Keratinocyte (primary cell): Measurements from ENCODE around the gene DLG5. TPM values are rescaled to one million over a fixed set of nuclear protein-coding genes. Genes with fewer than 3 reads are reported as not detected.

Source experiments
- DNase-seq: peaks from one replicate; pipeline ENCODE4 v3.0.0-alpha.2; 2011; ENCODE audit warnings: low read depth, missing footprints, low spot score
- FAIRE-seq: peaks from 2 replicates; lab custom pipeline; 2011; peaks lifted over from hg19 to GRCh38; lab: Jason Lieb, UNC
- H2AFZ ChIP-seq: 2 replicates; pipeline ENCODE4 v1.6.0; 2012; ENCODE audit warnings: low read length, control low read depth, inconsistent platforms; ENCODE audit not compliant: control insufficient read depth
- H3K27ac ChIP-seq: 2 replicates; pipeline ENCODE4 v1.5.1; 2011; ENCODE audit warnings: low read length; ENCODE audit not compliant: control insufficient read depth, insufficient read depth
- H3K27me3 ChIP-seq: 3 replicates; pipeline ENCODE4 v1.6.0; 2011; ENCODE audit warnings: low read length; ENCODE audit not compliant: control insufficient read depth, insufficient read depth; ENCODE audit errors: extremely low read depth
- H3K36me3 ChIP-seq, 2 experiments: 2 replicates in 1 of 2; 3 replicates in 1 of 2; pipeline ENCODE4 v1.5.1; 2011; ENCODE audit warnings: low read length in 2 of 2, mild to moderate bottlenecking in 1 of 2; ENCODE audit not compliant: control insufficient read depth in 2 of 2, insufficient read depth in 2 of 2; ENCODE audit errors: extremely low read depth in 1 of 2
- H3K4me1 ChIP-seq: 3 replicates; pipeline ENCODE4 v1.5.1; 2011; ENCODE audit warnings: low read length; ENCODE audit not compliant: control insufficient read depth, insufficient read depth; ENCODE audit errors: extremely low read depth
- H3K4me2 ChIP-seq: 3 replicates; pipeline ENCODE4 v1.6.0; 2011; ENCODE audit warnings: low read depth, low read length; ENCODE audit not compliant: control insufficient read depth, insufficient read depth; ENCODE audit errors: extremely low read depth
- H3K4me3 ChIP-seq, 3 experiments: fragments of 200-600 bp in 1 of 3; sonication (generic) in 1 of 3; 2 replicates in 2 of 3; 3 replicates in 1 of 3; pipeline ENCODE4 v1.5.1; 2011 to 2016; ENCODE audit warnings: low read length in 3 of 3, mild to moderate bottlenecking in 3 of 3, control low read depth in 2 of 3, inconsistent platforms in 1 of 3, low read depth in 1 of 3, mixed read lengths in 1 of 3, mixed run types in 1 of 3, moderate library complexity in 1 of 3; ENCODE audit not compliant: control insufficient read depth in 2 of 3, insufficient read depth in 2 of 3; ENCODE audit errors: extremely low read depth in 1 of 3
- H3K79me2 ChIP-seq: 2 replicates; pipeline ENCODE4 v1.6.0; 2012; ENCODE audit warnings: low read length; ENCODE audit not compliant: control insufficient read depth, insufficient read depth
- H3K9ac ChIP-seq: 3 replicates; pipeline ENCODE4 v1.6.0; 2011; ENCODE audit warnings: low read length; ENCODE audit not compliant: control insufficient read depth, insufficient read depth; ENCODE audit errors: extremely low read depth
- H3K9me1 ChIP-seq: 3 replicates; pipeline ENCODE4 v1.6.0; 2011; ENCODE audit warnings: low read length; ENCODE audit not compliant: control insufficient read depth, insufficient read depth; ENCODE audit errors: extremely low read depth
- H3K9me3 ChIP-seq: 2 replicates; pipeline ENCODE4 v1.5.1; 2012; ENCODE audit warnings: low read depth, low read length; ENCODE audit not compliant: control insufficient read depth
- H4K20me1 ChIP-seq: 3 replicates; pipeline ENCODE4 v1.6.0; 2011; ENCODE audit warnings: low read length; ENCODE audit not compliant: control insufficient read depth, insufficient read depth; ENCODE audit errors: extremely low read depth
- EZH2 ChIP-seq: IDR thresholded peaks from one replicate; pipeline ENCODE4 v1.6.1; 2012; ENCODE audit warnings: inconsistent platforms, mild to moderate bottlenecking, low read length, moderate library complexity
- dilution Hi-C: fragments of 300-500 bp; cut with MboI; formaldehyde crosslinking; loops from one replicate; pipeline ENCODE4 v1.7.0; 2020; ENCODE audit warnings: low sequenced_read_pairs; ENCODE audit not compliant: extremely low pct_ligation_motif_present
- polyA plus RNA-seq, 5 experiments: library from polyadenylated mRNA; depleted of rRNA in 3 of 5; stranded (reverse) in 3 of 5; stranded (forward) in 1 of 5; unstranded in 1 of 5; fragments of >200 nt; gene quantifications; 1 replicate in 1 of 5; 2 replicates in 3 of 5; 3 replicates in 1 of 5; pipeline versions ENCODE4 v1.2.1 to v1.2.3, GENCODE V29; 2011 to 2012; ENCODE audit warnings: missing spikeins in 2 of 5, low read depth in 1 of 5, low replicate concordance in 1 of 5
- TF ChIP-seq, protein P1 (sequence below), 3 experiments: IDR thresholded peaks in 1 of 3; conservative IDR thresholded peaks in 1 of 3; optimal IDR thresholded peaks in 1 of 3; 2 replicates in 2 of 3; 3 replicates in 1 of 3; pipeline versions ENCODE3 to v1.5.1; 2011; ENCODE audit warnings: low read length in 3 of 3, mild to moderate bottlenecking in 3 of 3, moderate library complexity in 2 of 3, control low read depth in 1 of 3, inconsistent platforms in 1 of 3; ENCODE audit not compliant: insufficient read depth in 2 of 3; ENCODE audit errors: extremely low read depth in 1 of 3

The DLG5 gene
- polyA plus RNA-seq, 1 donor (not counting 4 experiments of a cell fraction or from before 2014, with no cell fraction given), result 17.2 TPM

DNA sequence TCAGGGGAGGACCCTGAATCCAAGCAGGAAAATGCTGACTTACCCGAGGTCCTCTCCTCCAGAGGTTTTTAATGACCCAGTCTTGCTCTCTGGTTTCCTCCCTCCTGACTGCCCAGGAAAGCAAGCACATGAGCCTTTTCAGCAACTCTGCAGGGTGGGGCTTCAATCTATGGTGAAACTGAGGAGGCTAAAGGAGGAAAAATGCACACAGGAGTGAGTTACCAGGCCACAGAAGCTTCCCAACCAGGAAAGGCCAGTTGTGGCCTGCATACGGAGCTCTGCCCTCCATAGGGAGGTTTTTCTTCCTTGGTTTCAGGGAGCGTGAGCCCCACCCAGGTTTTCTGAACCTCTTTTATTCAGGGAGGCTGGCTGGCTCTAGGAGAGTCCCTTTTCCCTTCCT, 14.1 kb upstream of the DLG5 start:
- peak overlapping the region; percentile 51 for H3K9ac ChIP-seq
- H3K27me3 ChIP-seq, result no peaks in the 10 kb centered on the region
- H3K36me3 ChIP-seq, result peaks cover 0 to under 1% of the 10 kb centered on the region in 2 experiments
- TF ChIP-seq EZH2, result no peak
- TF ChIP-seq, protein P1, sequence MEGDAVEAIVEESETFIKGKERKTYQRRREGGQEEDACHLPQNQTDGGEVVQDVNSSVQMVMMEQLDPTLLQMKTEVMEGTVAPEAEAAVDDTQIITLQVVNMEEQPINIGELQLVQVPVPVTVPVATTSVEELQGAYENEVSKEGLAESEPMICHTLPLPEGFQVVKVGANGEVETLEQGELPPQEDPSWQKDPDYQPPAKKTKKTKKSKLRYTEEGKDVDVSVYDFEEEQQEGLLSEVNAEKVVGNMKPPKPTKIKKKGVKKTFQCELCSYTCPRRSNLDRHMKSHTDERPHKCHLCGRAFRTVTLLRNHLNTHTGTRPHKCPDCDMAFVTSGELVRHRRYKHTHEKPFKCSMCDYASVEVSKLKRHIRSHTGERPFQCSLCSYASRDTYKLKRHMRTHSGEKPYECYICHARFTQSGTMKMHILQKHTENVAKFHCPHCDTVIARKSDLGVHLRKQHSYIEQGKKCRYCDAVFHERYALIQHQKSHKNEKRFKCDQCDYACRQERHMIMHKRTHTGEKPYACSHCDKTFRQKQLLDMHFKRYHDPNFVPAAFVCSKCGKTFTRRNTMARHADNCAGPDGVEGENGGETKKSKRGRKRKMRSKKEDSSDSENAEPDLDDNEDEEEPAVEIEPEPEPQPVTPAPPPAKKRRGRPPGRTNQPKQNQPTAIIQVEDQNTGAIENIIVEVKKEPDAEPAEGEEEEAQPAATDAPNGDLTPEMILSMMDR (optimal IDR thresholded peaks at IDR 0.05 in 1 of 3, IDR thresholded peaks at IDR 0.05 in 1 of 3, conservative IDR thresholded peaks at IDR 0.05 in 1 of 3; ENCODE audit: extremely low read depth in 1 of 3, insufficient read depth in 2 of 3, low read length in 3 of 3), result no peak
- H3K4me2 ChIP-seq, result peak overlapping the region; percentile 74
- H3K27ac ChIP-seq, result peak overlapping the region; percentile 58
- H2AFZ ChIP-seq, result peak overlapping the region; percentile 45
- H3K79me2 ChIP-seq, result peaks cover 2% of the 10 kb centered on the region
- no peak for DNase-seq
- peak overlapping the region in 2 of 3 experiments; percentile 18 to 39 for H3K4me3 ChIP-seq
- no peaks in the 10 kb centered on the region for H3K9me1 ChIP-seq
- dilution Hi-C loops, result no loop called here
- no peaks in the 10 kb centered on the region for H3K9me3 ChIP-seq
- H4K20me1 ChIP-seq, result no peaks in the 10 kb centered on the region
- H3K4me1 ChIP-seq, result peaks cover 41% of the 10 kb centered on the region
- FAIRE-seq, result no peak

DNA sequence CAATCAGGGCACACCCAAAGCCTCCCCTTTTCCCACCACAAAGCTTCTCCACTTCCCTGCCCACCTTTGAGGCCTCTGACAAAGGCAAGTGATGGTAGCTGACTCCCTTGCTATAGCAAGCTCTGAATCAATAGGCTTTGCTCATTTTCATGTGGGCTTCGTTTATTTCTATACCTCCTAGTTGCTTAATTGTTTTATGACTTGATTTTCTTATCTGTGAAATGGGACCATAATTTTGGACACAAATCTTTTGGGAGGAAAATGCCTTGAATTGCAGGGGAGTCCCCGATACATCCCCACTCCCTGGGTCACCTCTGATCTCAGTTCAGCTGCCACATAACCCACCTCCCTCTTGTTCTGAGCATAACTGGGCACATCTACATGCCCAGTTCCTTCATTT, 13.7 kb upstream of the DLG5 start:
- Histone ChIP-seq H3K9me1 (no peaks in the 10 kb centered on the region), H3K4me1 (peaks cover 41% of the 10 kb centered on the region), H3K4me3 (peak overlapping the region in 2 of 3 experiments; percentile 18 to 39), H3K79me2 (peaks cover 2% of the 10 kb centered on the region), H3K27me3 (no peaks in the 10 kb centered on the region), H3K36me3 (peaks cover 0 to 4% of the 10 kb centered on the region in 2 experiments), H3K9ac (peak overlapping the region; percentile 51), H3K27ac (peak overlapping the region; percentile 58), H3K4me2 (peak overlapping the region; percentile 74), H2AFZ (peak overlapping the region; percentile 45), H4K20me1 (no peaks in the 10 kb centered on the region), H3K9me3 (no peaks in the 10 kb centered on the region)
- TF ChIP-seq, protein P1 (optimal IDR thresholded peaks at IDR 0.05 in 1 of 3, IDR thresholded peaks at IDR 0.05 in 1 of 3, conservative IDR thresholded peaks at IDR 0.05 in 1 of 3; ENCODE audit: extremely low read depth in 1 of 3, insufficient read depth in 2 of 3, low read length in 3 of 3), result no peak
- no peak for TF ChIP-seq EZH2
- no peak for FAIRE-seq
- dilution Hi-C loops, result no loop called here
- DNase-seq, result no peak
